GM23338 (cell line): ENCODE measurements around the gene DCAF4.

Experiments used
- CREB1 ChIP-seq: fragments of 250-450 bp; sonication (Bioruptor Pico); IDR thresholded peaks from 2 replicates; pipeline ENCODE4 v1.5.0; 2020; ENCODE audit warnings: low read depth, mild to moderate bottlenecking, moderate library complexity
- CTCF ChIP-seq, 2 experiments: fragments of 200-600 bp in 1 of 2; sonication (generic) in 1 of 2; conservative IDR thresholded peaks; 2 replicates each; pipeline versions ENCODE4 v1.5.1 to v1.6.1; 2016 to 2017; ENCODE audit warnings: antibody characterized with exemption in 2 of 2, low read depth in 2 of 2, mild to moderate bottlenecking in 2 of 2, moderate library complexity in 1 of 2
- EZH2phosphoT487 ChIP-seq: fragments of 200-600 bp; sonication (generic); IDR thresholded peaks from one replicate; pipeline ENCODE4 v1.8.1; 2018; ENCODE audit warnings: antibody characterized with exemption; ENCODE audit not compliant: unreplicated experiment
- JUNB ChIP-seq: IDR thresholded peaks from one replicate; pipeline ENCODE4 v1.6.1; 2016; ENCODE audit warnings: antibody characterized with exemption; ENCODE audit not compliant: unreplicated experiment
- POLR2AphosphoS5 ChIP-seq: IDR thresholded peaks from 2 replicates; pipeline ENCODE4 v1.6.1; 2016; ENCODE audit warnings: antibody characterized with exemption, low read depth
- ZNF114 ChIP-seq: fragments of 250-450 bp; sonication (Bioruptor Pico); IDR thresholded peaks from 2 replicates; pipeline ENCODE4 v1.5.0; 2020; ENCODE audit warnings: mild to moderate bottlenecking, moderate library complexity

- TF ChIP-seq POLR2AphosphoS5 (no peak), CTCF (conservative IDR thresholded peaks at IDR 0.05; ENCODE audit: low read depth in 2 of 2) (no peak), ZNF114 (CRISPR knock-in tag) (no peak), EZH2phosphoT487 (no peak), CREB1 (CRISPR knock-in tag) (no peak), JUNB (no peak)
Observed at GRCh38 chr14:72880164-72880563, 46.1 kb upstream of the DCAF4 start.
